Gastroesophageal sphincter (tissue), 4 donors: Measurements from ENCODE around the gene SUPT3H. TPM values are rescaled to one million over a fixed set of nuclear protein-coding genes. Genes with fewer than 3 reads are reported as not detected.

Source experiments
- ATAC-seq: fragments of 150-250 bp; one replicate; pipeline ENCODE4 v1.9.1; 2016; ENCODE audit warnings: mild to moderate bottlenecking, moderate library complexity
- H3K27ac ChIP-seq, 4 donors: fragments of 200-600 bp; sonication (generic) in 3 of 4; 1 replicate in 3 of 4; 2 replicates in 1 of 4; pipeline ENCODE4 v1.5.1; 2016 to 2019
- H3K27me3 ChIP-seq: fragments of 200-600 bp; sonication (generic); one replicate; pipeline ENCODE4 v1.5.1; 2019
- H3K36me3 ChIP-seq, 2 donors: fragments of 200-600 bp; sonication (generic); one replicate each; pipeline ENCODE4 v1.5.1; 2019; ENCODE audit warnings: control low read depth in 1 of 2
- H3K4me1 ChIP-seq, 3 donors: fragments of 200-600 bp; sonication (generic); 1 replicate in 2 of 3; 2 replicates in 1 of 3; pipeline ENCODE4 v1.5.1; 2016 to 2019; ENCODE audit warnings: control low read depth in 2 of 3
- H3K4me3 ChIP-seq, 2 donors: fragments of 200-600 bp; sonication (generic); one replicate each; pipeline ENCODE4 v1.5.1; 2019; ENCODE audit warnings: mild to moderate bottlenecking in 1 of 2, moderate library complexity in 1 of 2
- H3K9me3 ChIP-seq, 3 donors: fragments of 200-600 bp; sonication (generic); one replicate each; pipeline ENCODE4 v1.5.1; 2017 to 2019; ENCODE audit warnings: control low read depth in 2 of 3
- CTCF ChIP-seq, 4 experiments: fragments of 200-600 bp in 2 of 4; fragments of 450-650 bp in 2 of 4; sonication (generic) in 1 of 4; IDR thresholded peaks; one replicate each; pipeline ENCODE4 v1.5.1; 2017 to 2019; ENCODE audit warnings: antibody characterized with exemption in 4 of 4, mild to moderate bottlenecking in 2 of 4, moderate library complexity in 2 of 4
- EP300 ChIP-seq: sonication (generic); formaldehyde crosslinking; IDR thresholded peaks from one replicate; pipeline ENCODE4 v1.6.1; 2017; ENCODE audit warnings: antibody characterized with exemption, mild to moderate bottlenecking
- POLR2A ChIP-seq, 2 donors: fragments of 450-650 bp; IDR thresholded peaks; one replicate each; pipeline ENCODE4 v1.6.1; 2017; ENCODE audit warnings: antibody characterized with exemption in 2 of 2, mild to moderate bottlenecking in 2 of 2, moderate library complexity in 1 of 2
- POLR2AphosphoS5 ChIP-seq: sonication (generic); formaldehyde crosslinking; IDR thresholded peaks from one replicate; pipeline ENCODE4 v1.6.1; 2017; ENCODE audit warnings: antibody characterized with exemption
- WGBS, 2 donors: methylation state at CpG; one replicate each; pipeline ENCODE4 v1.1.5; 2018; ENCODE audit warnings: low coverage in 1 of 2; 5-methylcytosine and 5-hydroxymethylcytosine counted together
- total RNA-seq, 4 donors: library from RNA; depleted of rRNA; stranded (reverse); fragments of >200 nt; gene quantifications; one replicate each; pipeline ENCODE4 v1.1.0, GENCODE V29; 2016

SUPT3H gene
- total RNA-seq, 4 donors from 2014 or later, result 3.6 to 13.1 (median 7.6) TPM

DNA sequence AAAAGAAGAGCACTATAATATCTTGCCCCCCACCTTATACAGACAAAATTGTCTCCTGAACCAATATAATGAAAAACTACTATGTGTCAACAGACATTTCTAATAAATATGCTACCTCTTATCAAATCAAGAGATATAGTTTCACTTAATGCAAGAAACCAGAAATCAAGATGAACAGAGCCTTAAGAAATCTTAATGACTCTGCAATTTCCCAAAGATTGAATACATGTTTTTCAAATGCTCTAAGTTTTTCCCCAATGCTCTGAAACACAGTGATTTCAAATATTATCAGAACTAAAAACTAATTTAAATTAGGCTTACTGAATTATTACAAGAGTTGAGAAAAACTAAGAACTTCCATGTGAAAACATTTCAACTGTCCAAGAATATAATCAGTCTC lies 13.3 kb downstream of the SUPT3H start:
- Histone ChIP-seq H3K9me3 (no peaks in the 10 kb centered on the region), H3K4me1 (no peaks in the 10 kb centered on the region), H3K4me3 (no peak overlapping the region), H3K36me3 (no peaks in the 10 kb centered on the region), H3K27me3 (no peaks in the 10 kb centered on the region), H3K27ac (no peak overlapping the region)
- no peak for ATAC-seq
- no peak for TF ChIP-seq EP300
- TF ChIP-seq POLR2A (IDR thresholded peaks at IDR 0.05), result no peak
- no peak for TF ChIP-seq POLR2AphosphoS5
- no peak for TF ChIP-seq CTCF (IDR thresholded peaks at IDR 0.05)

- Histone ChIP-seq H3K9me3 (no peaks in the 10 kb centered on the region), H3K36me3 (no peaks in the 10 kb centered on the region), H3K4me1 (no peaks in the 10 kb centered on the region), H3K27me3 (no peaks in the 10 kb centered on the region), H3K27ac (no peak overlapping the region), H3K4me3 (no peak overlapping the region)
- TF ChIP-seq POLR2AphosphoS5, result no peak
- TF ChIP-seq POLR2A (IDR thresholded peaks at IDR 0.05), result no peak
- no peak for TF ChIP-seq CTCF (IDR thresholded peaks at IDR 0.05)
- no peak for TF ChIP-seq EP300
- ATAC-seq, result no peak
- WGBS, 2 donors, result 85 to 92% methylated on average over 2 of the region's 2 CpGs
Observed at GRCh38 chr6:45353654-45354053, 24.1 kb downstream of the SUPT3H start.

GRCh38 chr6:45351667-45352066 lies 26.1 kb downstream of the SUPT3H start:
- Histone ChIP-seq H3K4me3 (no peak overlapping the region), H3K9me3 (no peaks in the 10 kb centered on the region), H3K27me3 (no peaks in the 10 kb centered on the region), H3K36me3 (no peaks in the 10 kb centered on the region), H3K27ac (no peak overlapping the region), H3K4me1 (no peaks in the 10 kb centered on the region)
- TF ChIP-seq CTCF (IDR thresholded peaks at IDR 0.05), result no peak
- TF ChIP-seq POLR2AphosphoS5, result no peak
- TF ChIP-seq EP300, result no peak
- TF ChIP-seq POLR2A (IDR thresholded peaks at IDR 0.05), result no peak
- 93% methylated on average over 1 of the region's 1 CpG; no CpG with 5 or more reads in 1 of the 2 donors for WGBS, 2 donors
- ATAC-seq, result no peak

- H3K27ac ChIP-seq, result no peak overlapping the region
- no peaks in the 10 kb centered on the region for H3K4me1 ChIP-seq
- WGBS, 2 donors, result 95 to 100% methylated on average over 2 to 3 of the region's 3 CpGs
- no peak overlapping the region for H3K4me3 ChIP-seq
- no peak for ATAC-seq
- TF ChIP-seq CTCF (IDR thresholded peaks at IDR 0.05) (no peak), EP300 (no peak), POLR2A (IDR thresholded peaks at IDR 0.05) (no peak), POLR2AphosphoS5 (no peak)
- no peaks in the 10 kb centered on the region for H3K27me3 ChIP-seq
- no peaks in the 10 kb centered on the region for H3K36me3 ChIP-seq
- no peaks in the 10 kb centered on the region for H3K9me3 ChIP-seq
Observed at GRCh38 chr6:45351076-45351475, 26.7 kb downstream of the SUPT3H start.

- Histone ChIP-seq H3K36me3 (no peaks in the 10 kb centered on the region), H3K4me1 (no peaks in the 10 kb centered on the region), H3K9me3 (no peaks in the 10 kb centered on the region), H3K4me3 (no peak overlapping the region), H3K27ac (no peak overlapping the region), H3K27me3 (no peaks in the 10 kb centered on the region)
- no peak for ATAC-seq
- TF ChIP-seq POLR2AphosphoS5 (no peak), POLR2A (IDR thresholded peaks at IDR 0.05) (no peak), CTCF (IDR thresholded peaks at IDR 0.05) (no peak), EP300 (no peak)
Observed at GRCh38 chr6:45350186-45350710, 27.5 kb downstream of the SUPT3H start.
